Measurements from ENCODE around the gene PBX1.

Gene PBX1

DNA sequence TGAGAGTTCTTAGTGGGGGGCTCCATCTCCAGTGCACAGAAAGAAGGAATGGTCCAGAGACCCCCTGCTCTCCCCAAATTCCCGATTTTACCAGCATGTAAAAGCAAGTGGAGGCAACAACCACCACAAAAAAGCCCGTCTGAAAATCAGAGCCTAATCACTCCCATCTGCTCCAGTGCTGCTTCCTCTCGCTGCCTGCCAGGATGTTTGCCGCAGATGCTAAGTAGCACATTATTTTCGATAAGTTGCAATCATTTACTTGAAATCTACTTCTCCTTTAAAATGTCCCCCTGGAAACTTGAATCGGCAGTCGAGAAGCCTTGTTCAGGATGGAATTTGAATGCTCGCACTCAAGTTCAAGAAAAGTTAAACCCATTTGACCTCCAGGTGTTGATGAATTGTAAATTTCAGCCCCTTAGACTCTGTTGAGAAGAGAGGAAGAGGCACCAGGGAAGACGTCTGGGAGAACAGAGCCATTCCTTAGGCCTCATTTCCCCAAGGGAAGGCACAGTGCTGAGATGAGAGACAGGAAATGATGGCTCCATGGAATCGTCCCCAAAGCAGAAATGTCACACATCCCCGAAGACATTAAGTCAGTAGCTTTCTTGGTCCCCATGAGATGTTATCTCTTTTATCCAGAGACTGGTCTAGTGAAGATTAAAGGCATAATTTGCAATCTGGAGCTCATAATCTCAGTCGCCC lies 221.3 kb downstream of the PBX1 start:
- peak overlapping the region; percentile 24 for H3K27ac ChIP-seq (ENCODE audit: low read length)
- H3K27me3 ChIP-seq (ENCODE audit: low read depth, low read length), result no peaks in the 10 kb centered on the region
- H3K9me3 ChIP-seq (ENCODE audit: control insufficient read depth in 1 of 2, low read length in 2 of 2), result no peaks in the 10 kb centered on the region
- H3K4me1 ChIP-seq (ENCODE audit: control insufficient read depth in 1 of 2, insufficient read depth in 2 of 2, low read length in 2 of 2), result peaks cover 0 to 15% of the 10 kb centered on the region in 2 donors
- H3K4me3 ChIP-seq (ENCODE audit: low read depth in 1 of 2, low read length in 2 of 2), result no peak overlapping the region
- no peaks in the 10 kb centered on the region for H3K36me3 ChIP-seq (ENCODE audit: control insufficient read depth in 1 of 2, insufficient read depth in 2 of 2, low read length in 2 of 2)

DNA sequence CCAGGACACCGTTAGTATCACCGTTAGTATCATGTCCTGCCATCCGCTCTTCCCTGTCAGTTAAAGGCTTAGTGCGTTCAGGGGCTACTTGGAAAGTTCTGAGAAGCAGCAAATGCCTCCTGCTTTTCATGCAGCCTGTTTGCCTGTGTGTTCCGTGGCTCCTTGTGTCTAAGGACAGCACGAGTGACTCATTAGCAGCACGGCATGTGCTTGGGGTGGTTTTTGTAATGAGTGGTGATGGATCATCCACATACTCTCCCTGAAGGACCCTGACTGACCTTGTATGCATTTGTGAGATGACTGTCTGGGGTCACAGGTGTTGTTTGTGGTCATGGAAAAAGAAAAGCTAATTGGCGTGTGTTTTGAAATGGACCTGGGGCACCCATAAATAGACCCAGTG lies 221.9 kb downstream of the PBX1 start:
- Histone ChIP-seq H3K36me3 (ENCODE audit: control insufficient read depth in 1 of 2, insufficient read depth in 2 of 2, low read length in 2 of 2) (no peaks in the 10 kb centered on the region), H3K4me3 (ENCODE audit: low read depth in 1 of 2, low read length in 2 of 2) (no peak overlapping the region), H3K9me3 (ENCODE audit: control insufficient read depth in 1 of 2, low read length in 2 of 2) (no peaks in the 10 kb centered on the region), H3K27ac (ENCODE audit: low read length) (no peak overlapping the region), H3K27me3 (ENCODE audit: low read depth, low read length) (no peaks in the 10 kb centered on the region), H3K4me1 (ENCODE audit: control insufficient read depth in 1 of 2, insufficient read depth in 2 of 2, low read length in 2 of 2) (peaks cover 5 to 19% of the 10 kb centered on the region in 2 donors)

DNA sequence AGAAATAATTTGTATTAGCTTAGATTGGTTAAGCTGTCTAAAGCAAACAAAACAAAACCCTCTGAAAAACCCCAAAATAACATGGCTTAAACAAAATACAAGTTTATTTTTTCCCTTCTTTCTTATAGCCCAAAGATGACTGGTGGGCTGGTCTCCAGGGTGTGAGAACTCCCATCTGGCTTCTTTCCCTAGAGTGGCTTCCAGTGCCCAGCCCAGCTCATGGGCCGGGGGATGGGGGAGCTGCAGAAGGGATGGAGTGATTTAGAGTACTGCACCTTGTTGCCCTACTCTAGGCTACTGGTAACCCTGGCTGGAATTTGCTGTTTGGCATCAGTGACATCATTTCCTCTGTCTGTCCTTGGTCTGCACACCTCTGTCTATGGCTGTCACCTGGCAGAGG lies 223.0 kb downstream of the PBX1 start:
- Histone ChIP-seq H3K27ac (ENCODE audit: low read length) (no peak overlapping the region), H3K36me3 (ENCODE audit: control insufficient read depth in 1 of 2, insufficient read depth in 2 of 2, low read length in 2 of 2) (no peaks in the 10 kb centered on the region), H3K4me3 (ENCODE audit: low read depth in 1 of 2, low read length in 2 of 2) (no peak overlapping the region), H3K27me3 (ENCODE audit: low read depth, low read length) (no peaks in the 10 kb centered on the region), H3K4me1 (ENCODE audit: control insufficient read depth in 1 of 2, insufficient read depth in 2 of 2, low read length in 2 of 2) (peaks cover 11 to 28% of the 10 kb centered on the region in 2 donors), H3K9me3 (ENCODE audit: control insufficient read depth in 1 of 2, low read length in 2 of 2) (no peaks in the 10 kb centered on the region)

DNA sequence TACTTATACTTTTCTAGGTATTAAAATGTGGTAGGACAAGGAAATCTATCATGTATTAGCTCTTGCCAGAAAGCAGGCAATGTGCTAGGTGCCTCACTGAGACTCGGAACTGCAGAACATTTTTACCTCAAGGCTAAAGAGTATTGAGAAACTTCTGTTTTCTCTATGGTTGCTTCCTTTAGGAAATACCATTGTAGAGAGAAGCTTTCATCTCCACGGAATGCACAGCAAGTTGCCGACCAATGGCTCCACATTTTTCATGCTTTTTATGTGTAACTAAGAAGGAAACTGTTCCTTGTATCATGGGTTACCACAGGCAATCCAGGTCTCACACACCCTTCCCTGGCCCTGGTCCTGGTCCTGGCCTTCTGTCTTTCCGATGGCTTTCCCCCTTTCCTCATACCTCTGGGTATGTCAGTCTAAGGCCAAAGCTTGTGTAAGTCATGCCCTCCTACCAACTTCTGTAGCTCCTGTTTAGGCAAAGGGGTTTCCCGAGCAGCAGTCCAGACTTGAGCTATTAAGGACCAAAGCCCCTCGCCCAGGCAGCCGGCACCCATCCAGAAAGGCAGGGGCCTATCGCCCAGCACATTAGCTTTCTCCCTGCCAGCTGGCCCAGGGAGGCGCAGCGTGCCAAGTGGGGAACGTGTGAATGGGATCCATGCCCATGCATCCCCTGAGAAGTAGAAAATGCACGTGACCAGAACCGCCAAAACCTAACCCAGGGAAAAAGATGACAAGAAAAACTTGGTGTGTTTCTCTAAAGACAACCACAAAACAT lies 225.0 kb downstream of the PBX1 start:
- Histone ChIP-seq H3K27ac (ENCODE audit: low read length) (no peak overlapping the region), H3K4me1 (ENCODE audit: control insufficient read depth in 1 of 2, insufficient read depth in 2 of 2, low read length in 2 of 2) (peaks cover 11 to 40% of the 10 kb centered on the region in 2 donors)

DNA sequence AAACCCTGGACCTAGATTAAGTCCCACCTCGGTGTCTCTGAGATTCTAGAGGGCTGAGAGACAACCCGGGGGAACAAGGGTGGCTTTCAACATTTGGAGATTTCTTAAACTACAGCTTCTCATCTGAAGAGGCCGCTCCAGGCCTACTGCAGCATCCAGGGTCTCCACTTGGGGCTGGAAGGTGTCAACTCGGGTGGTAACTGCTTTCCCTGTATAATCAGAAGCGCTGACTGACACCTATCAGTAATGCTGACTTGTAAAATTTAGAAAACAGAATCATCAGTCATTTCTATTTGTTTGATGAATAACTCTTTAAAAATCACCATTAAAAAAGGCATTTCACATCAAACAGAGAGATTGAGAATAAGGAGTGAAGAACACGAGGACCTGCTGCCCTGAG lies 226.0 kb downstream of the PBX1 start:
- H3K4me3 ChIP-seq (ENCODE audit: low read depth in 1 of 2, low read length in 2 of 2), result no peak overlapping the region
- peaks cover 16 to 42% of the 10 kb centered on the region in 2 donors for H3K4me1 ChIP-seq (ENCODE audit: control insufficient read depth in 1 of 2, insufficient read depth in 2 of 2, low read length in 2 of 2)
- no peaks in the 10 kb centered on the region for H3K27me3 ChIP-seq (ENCODE audit: low read depth, low read length)
- H3K27ac ChIP-seq (ENCODE audit: low read length), result peak overlapping the region; percentile 74
- no peaks in the 10 kb centered on the region for H3K9me3 ChIP-seq (ENCODE audit: control insufficient read depth in 1 of 2, low read length in 2 of 2)
- no peaks in the 10 kb centered on the region for H3K36me3 ChIP-seq (ENCODE audit: control insufficient read depth in 1 of 2, insufficient read depth in 2 of 2, low read length in 2 of 2)

More for the DNA sequence above, 225.0 kb downstream of the PBX1 start:
- no peaks in the 10 kb centered on the region for H3K36me3 ChIP-seq (ENCODE audit: control insufficient read depth in 1 of 2, insufficient read depth in 2 of 2, low read length in 2 of 2)
- no peak overlapping the region for H3K4me3 ChIP-seq (ENCODE audit: low read depth in 1 of 2, low read length in 2 of 2)
- no peaks in the 10 kb centered on the region for H3K9me3 ChIP-seq (ENCODE audit: control insufficient read depth in 1 of 2, low read length in 2 of 2)
- H3K27me3 ChIP-seq (ENCODE audit: low read depth, low read length), result no peaks in the 10 kb centered on the region

DNA sequence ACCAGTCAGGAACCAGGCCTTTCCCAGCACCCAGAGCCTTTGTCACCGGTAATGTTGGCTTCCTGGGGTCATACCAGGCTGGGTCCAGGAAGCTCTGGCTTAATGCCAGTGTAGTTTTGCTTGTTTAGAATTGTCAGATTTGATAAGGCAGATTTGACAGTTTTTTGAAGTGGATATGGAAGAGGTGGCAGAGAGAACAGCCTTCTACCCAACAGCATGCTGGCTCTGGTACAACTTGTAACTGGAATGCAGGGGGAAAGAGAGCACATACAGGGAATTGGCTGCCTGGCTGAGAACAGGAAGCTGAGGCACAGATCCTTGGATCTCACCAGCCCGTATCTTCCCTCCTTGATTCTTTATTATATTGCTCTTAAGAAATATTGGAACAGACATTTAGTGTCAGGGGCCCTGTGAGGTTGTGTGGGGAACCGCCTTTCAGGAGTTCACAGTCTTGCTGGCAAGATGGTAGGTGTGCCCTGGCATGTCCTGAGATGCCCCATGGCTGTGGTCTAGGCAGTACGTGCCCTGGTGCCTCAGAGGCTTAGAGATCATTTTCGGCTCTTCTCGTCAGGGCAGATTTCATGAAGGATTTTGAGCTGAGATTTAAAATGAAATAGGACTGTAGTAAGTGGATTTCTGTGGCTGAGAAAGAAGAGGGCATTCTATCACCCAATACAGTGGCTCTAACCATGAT lies 227.0 kb downstream of the PBX1 start:
- peak overlapping the region; percentile 74 for H3K27ac ChIP-seq (ENCODE audit: low read length)
- H3K4me3 ChIP-seq (ENCODE audit: low read depth in 1 of 2, low read length in 2 of 2), result no peak overlapping the region
- no peaks in the 10 kb centered on the region for H3K36me3 ChIP-seq (ENCODE audit: control insufficient read depth in 1 of 2, insufficient read depth in 2 of 2, low read length in 2 of 2)
- H3K4me1 ChIP-seq (ENCODE audit: control insufficient read depth in 1 of 2, insufficient read depth in 2 of 2, low read length in 2 of 2), result peaks cover 16 to 43% of the 10 kb centered on the region in 2 donors
- H3K27me3 ChIP-seq (ENCODE audit: low read depth, low read length), result no peaks in the 10 kb centered on the region
- H3K9me3 ChIP-seq (ENCODE audit: control insufficient read depth in 1 of 2, low read length in 2 of 2), result no peaks in the 10 kb centered on the region

DNA sequence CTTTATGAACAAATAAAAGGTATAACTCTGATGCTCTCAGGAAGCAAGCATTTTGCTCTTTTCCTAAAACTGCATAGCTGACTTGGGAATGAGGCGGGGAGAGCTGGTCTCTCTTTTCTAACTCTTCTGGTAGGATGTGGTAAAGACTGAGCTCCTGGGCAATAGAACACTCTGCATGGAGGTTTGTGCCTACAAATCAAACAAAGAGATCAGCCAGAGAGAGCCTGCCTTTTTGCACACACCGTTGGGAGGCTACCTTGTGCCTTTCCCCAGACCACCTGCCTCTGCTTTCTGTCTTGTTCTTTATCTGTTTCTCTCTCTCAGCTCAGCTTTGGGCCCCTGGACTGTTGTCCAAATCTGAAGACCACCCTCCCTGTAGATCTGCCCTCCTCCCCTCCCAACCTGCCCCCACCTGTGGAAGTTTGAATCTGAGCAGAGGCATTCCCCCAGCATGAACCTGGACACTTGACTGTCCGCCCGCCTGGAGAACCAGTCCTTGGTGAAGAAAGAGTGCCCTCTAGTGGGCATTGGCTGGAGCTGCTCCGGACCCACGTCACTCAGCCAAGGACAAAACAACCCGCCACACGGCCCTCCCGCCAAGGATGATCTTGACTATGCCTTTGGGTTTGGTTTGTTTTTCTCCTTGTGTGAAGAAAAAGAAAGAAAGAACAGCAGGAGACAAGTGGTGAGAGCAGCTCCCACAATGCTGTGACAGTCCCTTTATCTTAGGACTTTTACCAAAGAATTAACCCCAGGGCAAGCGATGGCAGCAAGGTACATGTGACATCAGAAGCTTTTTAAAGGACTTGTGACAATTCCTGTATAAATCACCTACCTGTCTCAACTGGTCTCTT lies 228.2 kb downstream of the PBX1 start:
- no peaks in the 10 kb centered on the region for H3K27me3 ChIP-seq (ENCODE audit: low read depth, low read length)
- peaks cover 0 to under 1% of the 10 kb centered on the region in 2 donors for H3K36me3 ChIP-seq (ENCODE audit: control insufficient read depth in 1 of 2, insufficient read depth in 2 of 2, low read length in 2 of 2)
- H3K27ac ChIP-seq (ENCODE audit: low read length), result no peak overlapping the region
- no peaks in the 10 kb centered on the region for H3K9me3 ChIP-seq (ENCODE audit: control insufficient read depth in 1 of 2, low read length in 2 of 2)
- no peak overlapping the region for H3K4me3 ChIP-seq (ENCODE audit: low read depth in 1 of 2, low read length in 2 of 2)
- peaks cover 16 to 35% of the 10 kb centered on the region in 2 donors for H3K4me1 ChIP-seq (ENCODE audit: control insufficient read depth in 1 of 2, insufficient read depth in 2 of 2, low read length in 2 of 2)

DNA sequence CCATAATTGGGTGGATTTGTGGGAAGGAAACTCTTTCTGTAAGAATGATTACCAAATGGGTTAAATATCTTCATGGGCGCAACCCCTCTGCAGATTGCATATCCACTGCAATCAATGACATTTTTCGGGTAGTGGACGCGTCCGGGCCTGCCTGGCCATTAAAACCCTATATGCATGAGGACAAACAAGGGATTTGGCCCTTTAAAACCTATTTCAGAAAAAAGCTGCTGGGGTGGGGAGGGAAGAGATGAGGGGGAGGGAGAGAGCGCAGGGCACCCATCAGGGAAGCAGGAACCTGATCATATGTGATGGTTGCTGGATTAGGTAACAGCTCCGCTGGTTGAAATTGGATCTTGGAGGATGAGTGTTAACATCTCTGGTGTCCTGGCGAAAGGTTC lies 228.8 kb downstream of the PBX1 start:
- H3K36me3 ChIP-seq (ENCODE audit: control insufficient read depth in 1 of 2, insufficient read depth in 2 of 2, low read length in 2 of 2), result peaks cover 0 to 6% of the 10 kb centered on the region in 2 donors
- H3K4me1 ChIP-seq (ENCODE audit: control insufficient read depth in 1 of 2, insufficient read depth in 2 of 2, low read length in 2 of 2), result peaks cover 16 to 35% of the 10 kb centered on the region in 2 donors
- H3K27me3 ChIP-seq (ENCODE audit: low read depth, low read length), result no peaks in the 10 kb centered on the region
- no peak overlapping the region for H3K4me3 ChIP-seq (ENCODE audit: low read depth in 1 of 2, low read length in 2 of 2)
- no peaks in the 10 kb centered on the region for H3K9me3 ChIP-seq (ENCODE audit: control insufficient read depth in 1 of 2, low read length in 2 of 2)
- H3K27ac ChIP-seq (ENCODE audit: low read length), result no peak overlapping the region

DNA sequence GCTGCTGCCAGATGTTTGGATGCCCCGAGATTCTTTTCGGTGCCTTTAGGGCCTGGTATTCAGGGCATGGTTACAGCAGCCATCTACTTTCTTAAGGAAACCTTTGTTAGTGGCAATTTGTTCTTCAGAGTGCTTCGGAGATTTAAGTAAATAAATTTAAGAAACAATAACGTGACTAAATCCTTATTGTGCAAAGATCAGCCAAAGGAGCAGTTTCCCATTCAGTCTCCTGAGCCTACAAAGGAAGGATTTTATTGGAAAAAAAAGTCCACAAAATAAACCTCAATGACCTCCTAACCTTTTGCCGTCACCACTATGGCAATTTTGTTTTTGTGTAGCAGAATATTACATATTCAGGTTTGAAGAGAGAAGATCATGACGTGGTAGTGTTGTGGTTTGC lies 231.1 kb downstream of the PBX1 start:
- Histone ChIP-seq H3K36me3 (ENCODE audit: control insufficient read depth in 1 of 2, insufficient read depth in 2 of 2, low read length in 2 of 2) (peaks cover 5 to 6% of the 10 kb centered on the region in 2 donors), H3K27me3 (ENCODE audit: low read depth, low read length) (no peaks in the 10 kb centered on the region), H3K4me3 (ENCODE audit: low read depth in 1 of 2, low read length in 2 of 2) (no peak overlapping the region), H3K9me3 (ENCODE audit: control insufficient read depth in 1 of 2, low read length in 2 of 2) (no peaks in the 10 kb centered on the region), H3K4me1 (ENCODE audit: control insufficient read depth in 1 of 2, insufficient read depth in 2 of 2, low read length in 2 of 2) (peaks cover 16 to 40% of the 10 kb centered on the region in 2 donors), H3K27ac (ENCODE audit: low read length) (no peak overlapping the region)

DNA sequence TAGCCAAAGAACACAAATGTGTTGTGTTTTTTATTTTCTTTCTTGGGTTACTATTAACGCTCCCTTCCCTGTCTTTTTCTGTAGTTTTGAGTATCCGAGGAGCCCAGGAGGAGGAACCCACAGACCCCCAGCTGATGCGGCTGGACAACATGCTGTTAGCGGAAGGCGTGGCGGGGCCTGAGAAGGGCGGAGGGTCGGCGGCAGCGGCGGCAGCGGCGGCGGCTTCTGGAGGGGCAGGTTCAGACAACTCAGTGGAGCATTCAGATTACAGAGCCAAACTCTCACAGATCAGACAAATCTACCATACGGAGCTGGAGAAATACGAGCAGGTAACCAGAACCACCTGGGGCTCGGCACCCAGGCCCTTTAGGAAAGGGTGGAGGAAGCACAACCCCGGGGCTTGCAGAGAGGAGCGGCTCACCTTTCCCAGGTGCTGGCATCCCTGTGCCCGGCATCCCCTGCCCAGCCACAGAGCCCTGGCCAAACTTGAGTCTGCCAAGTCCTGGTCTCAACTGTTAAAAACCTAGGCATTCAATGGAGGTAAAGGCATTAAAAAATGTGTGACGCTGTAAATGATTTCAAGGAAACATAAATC lies 233.5 kb downstream of the PBX1 start:
- Histone ChIP-seq H3K4me1 (ENCODE audit: control insufficient read depth in 1 of 2, insufficient read depth in 2 of 2, low read length in 2 of 2) (peaks cover 5 to 23% of the 10 kb centered on the region in 2 donors), H3K27me3 (ENCODE audit: low read depth, low read length) (no peaks in the 10 kb centered on the region), H3K4me3 (ENCODE audit: low read depth in 1 of 2, low read length in 2 of 2) (no peak overlapping the region), H3K9me3 (ENCODE audit: control insufficient read depth in 1 of 2, low read length in 2 of 2) (no peaks in the 10 kb centered on the region), H3K27ac (ENCODE audit: low read length) (no peak overlapping the region), H3K36me3 (ENCODE audit: control insufficient read depth in 1 of 2, insufficient read depth in 2 of 2, low read length in 2 of 2) (peaks cover 5 to 6% of the 10 kb centered on the region in 2 donors)
